Measurements from ENCODE around the gene ARFGEF3. TPM values are rescaled to one million over a fixed set of nuclear protein-coding genes. Genes with fewer than 3 reads are reported as not detected.

Gene ARFGEF3
- total RNA-seq, 4 donors from 2014 or later, result 1.2 to 3.3 (median 2.2) TPM

DNA sequence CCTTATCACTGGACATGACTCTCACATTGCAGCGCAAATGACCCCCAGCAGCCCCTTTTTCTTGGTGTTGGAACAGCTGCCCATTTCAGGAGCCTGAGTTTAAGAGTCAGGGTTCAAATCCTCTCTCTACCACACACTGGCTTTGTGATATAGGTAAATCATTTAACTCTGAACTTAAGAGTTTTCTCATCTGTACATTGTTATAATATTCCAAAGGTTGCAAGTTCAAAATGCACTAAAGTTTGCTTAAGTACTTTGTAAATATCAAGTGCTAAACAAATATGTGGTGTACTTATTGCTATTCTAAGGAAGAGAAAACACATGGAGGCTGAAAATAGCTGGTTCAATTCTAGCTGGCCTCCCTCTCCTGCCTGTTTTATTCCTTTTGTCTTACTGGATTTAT, 95.9 kb downstream of the ARFGEF3 start:
- Histone ChIP-seq H3K4me3 (no peak overlapping the region), H3K27me3 (no peaks in the 10 kb centered on the region), H3K36me3 (peaks cover 0 to 6% (median 0%) of the 10 kb centered on the region in 4 donors), H3K4me1 (no peaks in the 10 kb centered on the region), H3K27ac (replicated peaks in 1 of 4) (no peak overlapping the region), H3K9me3 (no peaks in the 10 kb centered on the region)
- TF ChIP-seq EP300 (IDR thresholded peaks at IDR 0.05), result no peak
- no peak for TF ChIP-seq POLR2A (IDR thresholded peaks at IDR 0.05; ENCODE audit: low read depth)
- TF ChIP-seq, protein P1, sequence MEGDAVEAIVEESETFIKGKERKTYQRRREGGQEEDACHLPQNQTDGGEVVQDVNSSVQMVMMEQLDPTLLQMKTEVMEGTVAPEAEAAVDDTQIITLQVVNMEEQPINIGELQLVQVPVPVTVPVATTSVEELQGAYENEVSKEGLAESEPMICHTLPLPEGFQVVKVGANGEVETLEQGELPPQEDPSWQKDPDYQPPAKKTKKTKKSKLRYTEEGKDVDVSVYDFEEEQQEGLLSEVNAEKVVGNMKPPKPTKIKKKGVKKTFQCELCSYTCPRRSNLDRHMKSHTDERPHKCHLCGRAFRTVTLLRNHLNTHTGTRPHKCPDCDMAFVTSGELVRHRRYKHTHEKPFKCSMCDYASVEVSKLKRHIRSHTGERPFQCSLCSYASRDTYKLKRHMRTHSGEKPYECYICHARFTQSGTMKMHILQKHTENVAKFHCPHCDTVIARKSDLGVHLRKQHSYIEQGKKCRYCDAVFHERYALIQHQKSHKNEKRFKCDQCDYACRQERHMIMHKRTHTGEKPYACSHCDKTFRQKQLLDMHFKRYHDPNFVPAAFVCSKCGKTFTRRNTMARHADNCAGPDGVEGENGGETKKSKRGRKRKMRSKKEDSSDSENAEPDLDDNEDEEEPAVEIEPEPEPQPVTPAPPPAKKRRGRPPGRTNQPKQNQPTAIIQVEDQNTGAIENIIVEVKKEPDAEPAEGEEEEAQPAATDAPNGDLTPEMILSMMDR (IDR thresholded peaks at IDR 0.05), result no peak
- intact Hi-C loops (cut with DNase I), result no loop called here
- 93% methylated on average over 1 of the region's 1 CpG for WGBS
- DNase-seq (ENCODE audit: extremely low spot score), result no peak

DNA sequence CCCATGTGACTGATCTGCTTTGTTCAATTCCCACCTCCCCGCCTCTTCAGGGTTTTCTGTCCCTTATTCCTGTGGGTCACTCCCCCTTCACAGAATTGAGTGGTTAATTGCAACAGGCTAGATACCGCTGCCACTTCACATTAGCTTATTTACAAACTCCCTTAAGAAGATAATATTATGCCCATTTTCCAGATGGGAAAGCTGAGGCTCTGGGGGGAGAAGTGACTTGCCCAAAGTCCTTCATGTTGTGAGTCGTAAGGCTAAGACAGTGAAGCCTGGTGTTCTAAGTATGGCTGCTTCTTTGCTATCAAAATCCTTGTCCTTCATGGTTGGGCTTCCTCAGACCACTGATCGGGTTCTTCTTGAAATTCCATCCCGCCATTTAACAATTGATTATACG, 96.5 kb downstream of the ARFGEF3 start:
- TF ChIP-seq EP300 (IDR thresholded peaks at IDR 0.05) (no peak), POLR2A (IDR thresholded peaks at IDR 0.05; ENCODE audit: low read depth) (no peak), POLR2AphosphoS5 (IDR thresholded peaks at IDR 0.05) (no peak)
- TF ChIP-seq, protein P1 (IDR thresholded peaks at IDR 0.05), result no peak
- WGBS, result 98% methylated on average over 6 of the region's 6 CpGs
- Histone ChIP-seq H3K27me3 (no peaks in the 10 kb centered on the region), H3K4me1 (no peaks in the 10 kb centered on the region), H3K27ac (replicated peaks in 1 of 4) (no peak overlapping the region), H3K36me3 (peaks cover 0 to 6% (median 0%) of the 10 kb centered on the region in 4 donors), H3K9me3 (no peaks in the 10 kb centered on the region), H3K4me3 (no peak overlapping the region)
- intact Hi-C loops (cut with DNase I), result no loop called here
- DNase-seq (ENCODE audit: extremely low spot score), result no peak

DNA sequence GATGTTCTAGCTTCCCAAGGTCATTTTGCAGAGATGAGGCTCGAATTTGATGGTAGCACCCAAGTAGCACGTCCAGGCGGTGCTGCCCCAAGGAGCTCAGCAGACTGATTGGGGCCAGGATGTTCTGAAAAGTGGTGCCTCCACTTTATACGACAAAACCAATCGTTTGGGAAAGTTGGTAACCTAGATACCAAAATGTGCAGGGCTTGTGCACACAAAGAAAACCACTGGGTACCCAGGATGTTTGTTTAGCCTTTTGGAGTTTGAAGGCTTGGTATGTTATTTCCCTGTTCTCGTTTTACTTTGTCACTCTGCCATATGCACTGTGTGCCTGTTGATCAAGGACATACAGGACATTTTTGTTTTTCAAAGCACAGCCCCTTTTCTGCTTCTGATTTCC, 97.3 kb downstream of the ARFGEF3 start:
- no peak for DNase-seq (ENCODE audit: extremely low spot score)
- peaks cover 0 to 6% (median 0%) of the 10 kb centered on the region in 4 donors for H3K36me3 ChIP-seq
- no peak overlapping the region for H3K4me3 ChIP-seq
- no peaks in the 10 kb centered on the region for H3K27me3 ChIP-seq
- no peaks in the 10 kb centered on the region for H3K4me1 ChIP-seq
- no peak overlapping the region for H3K27ac ChIP-seq (replicated peaks in 1 of 4)
- intact Hi-C loops (cut with DNase I), result no loop called here
- H3K9me3 ChIP-seq, result no peaks in the 10 kb centered on the region
- WGBS, result 79% methylated on average over 6 of the region's 6 CpGs
- TF ChIP-seq POLR2AphosphoS5 (IDR thresholded peaks at IDR 0.05), result no peak
- TF ChIP-seq, protein P1 (IDR thresholded peaks at IDR 0.05), result no peak
- no peak for TF ChIP-seq POLR2A (IDR thresholded peaks at IDR 0.05; ENCODE audit: low read depth)
- TF ChIP-seq EP300 (IDR thresholded peaks at IDR 0.05), result no peak

DNA sequence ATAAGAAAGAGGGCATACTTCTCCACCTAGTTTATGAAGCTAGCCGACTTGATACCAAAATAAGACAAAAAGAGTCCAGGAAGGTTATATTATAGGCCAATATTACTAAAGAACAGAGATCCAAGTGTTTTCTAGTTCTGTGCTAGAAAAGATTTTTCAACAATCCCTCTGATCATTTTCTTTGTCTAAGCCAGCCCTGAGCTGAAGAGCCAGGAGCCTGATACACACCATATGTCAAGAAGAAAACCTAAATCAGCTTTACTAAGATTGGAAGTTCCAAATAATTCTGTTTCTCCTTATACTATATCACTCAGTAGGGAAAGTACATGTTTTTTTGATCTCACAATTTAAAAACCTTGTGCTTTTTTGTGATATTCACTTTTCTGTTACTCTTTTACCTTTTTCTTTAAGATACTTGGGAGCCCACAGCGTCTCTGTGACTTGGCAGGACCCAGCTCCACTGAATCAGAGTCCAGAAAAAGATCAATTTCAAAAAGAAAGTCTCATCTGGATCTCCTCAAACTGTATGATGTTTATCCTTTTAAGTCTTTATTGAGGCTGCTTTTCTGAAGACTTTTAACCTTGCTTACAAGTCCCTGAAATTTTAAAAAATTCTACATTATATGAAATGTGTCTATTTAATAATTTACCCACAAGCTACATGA, 99.5 kb downstream of the ARFGEF3 start:
- no peak for TF ChIP-seq POLR2AphosphoS5 (IDR thresholded peaks at IDR 0.05)
- TF ChIP-seq, protein P1 (IDR thresholded peaks at IDR 0.05), result no peak
- TF ChIP-seq EP300 (IDR thresholded peaks at IDR 0.05), result no peak
- no peak for TF ChIP-seq POLR2A (IDR thresholded peaks at IDR 0.05; ENCODE audit: low read depth)

DNA sequence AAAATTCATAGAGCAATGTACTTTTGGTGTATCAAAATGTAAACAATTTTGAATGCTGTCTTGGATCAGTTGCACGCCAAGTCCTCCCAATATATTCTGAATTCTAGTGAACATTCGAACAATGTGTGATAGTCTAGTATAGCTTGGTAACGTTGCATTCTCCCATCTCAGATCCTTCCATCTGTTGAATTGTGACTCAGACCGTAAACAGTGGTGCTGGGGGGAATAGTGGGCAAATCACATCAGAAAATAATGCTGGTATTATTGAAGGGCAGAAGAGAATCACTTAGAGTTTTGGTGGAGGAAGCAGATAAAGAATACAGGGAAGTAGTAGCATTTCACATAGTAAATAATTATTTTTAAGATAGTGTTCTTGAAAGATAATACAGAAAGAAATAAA, 102.2 kb downstream of the ARFGEF3 start:
- intact Hi-C loops (cut with DNase I), result no loop called here
- no peak for DNase-seq (ENCODE audit: extremely low spot score)
- no peak for TF ChIP-seq POLR2AphosphoS5 (IDR thresholded peaks at IDR 0.05)
- TF ChIP-seq EP300 (IDR thresholded peaks at IDR 0.05), result no peak
- TF ChIP-seq, protein P1 (IDR thresholded peaks at IDR 0.05), result no peak
- no peak for TF ChIP-seq POLR2A (IDR thresholded peaks at IDR 0.05; ENCODE audit: low read depth)
- 86% methylated on average over 4 of the region's 4 CpGs for WGBS
- Histone ChIP-seq H3K4me1 (no peaks in the 10 kb centered on the region), H3K27me3 (peaks cover 0 to under 1% (median 0%) of the 10 kb centered on the region in 4 donors), H3K27ac (replicated peaks in 1 of 4) (no peak overlapping the region), H3K36me3 (no peaks in the 10 kb centered on the region), H3K9me3 (no peaks in the 10 kb centered on the region), H3K4me3 (no peak overlapping the region)

More for the DNA sequence above, 99.5 kb downstream of the ARFGEF3 start:
- WGBS, result 57% methylated on average over 2 of the region's 2 CpGs
- intact Hi-C loops (cut with DNase I), result no loop called here
- Histone ChIP-seq H3K27me3 (no peaks in the 10 kb centered on the region), H3K4me3 (no peak overlapping the region), H3K27ac (replicated peaks in 1 of 4) (no peak overlapping the region), H3K4me1 (no peaks in the 10 kb centered on the region), H3K9me3 (no peaks in the 10 kb centered on the region), H3K36me3 (no peaks in the 10 kb centered on the region)
- DNase-seq (ENCODE audit: extremely low spot score), result no peak
